Measurements from ENCODE around the gene PLEKHO2.
"Not testable (repeated sequence)": the region's sequence is repeated elsewhere in the genome, so short reads cannot be mapped to it uniquely, and the experiment has no call there.

DNA sequence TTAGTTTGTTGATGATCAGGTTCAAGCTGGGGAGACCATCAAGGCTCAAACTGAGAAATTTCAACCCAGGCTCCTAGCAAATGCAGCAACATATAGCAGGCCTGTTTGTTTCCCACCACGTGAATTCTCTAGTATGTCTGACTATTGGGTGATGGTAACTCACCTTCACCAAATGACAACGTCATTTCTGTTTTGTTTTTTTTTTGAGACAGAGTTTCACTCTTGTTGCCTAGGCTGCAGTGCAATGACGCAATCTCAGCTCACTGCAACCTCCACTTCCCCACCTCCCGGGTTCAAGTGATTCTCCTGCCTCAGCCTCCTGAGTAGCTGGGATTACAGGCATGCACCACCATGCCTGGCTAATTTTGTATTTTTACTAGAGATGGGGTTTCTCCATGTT, 26.8 kb upstream of the PLEKHO2 start:
- TF ChIP-seq, protein P1, sequence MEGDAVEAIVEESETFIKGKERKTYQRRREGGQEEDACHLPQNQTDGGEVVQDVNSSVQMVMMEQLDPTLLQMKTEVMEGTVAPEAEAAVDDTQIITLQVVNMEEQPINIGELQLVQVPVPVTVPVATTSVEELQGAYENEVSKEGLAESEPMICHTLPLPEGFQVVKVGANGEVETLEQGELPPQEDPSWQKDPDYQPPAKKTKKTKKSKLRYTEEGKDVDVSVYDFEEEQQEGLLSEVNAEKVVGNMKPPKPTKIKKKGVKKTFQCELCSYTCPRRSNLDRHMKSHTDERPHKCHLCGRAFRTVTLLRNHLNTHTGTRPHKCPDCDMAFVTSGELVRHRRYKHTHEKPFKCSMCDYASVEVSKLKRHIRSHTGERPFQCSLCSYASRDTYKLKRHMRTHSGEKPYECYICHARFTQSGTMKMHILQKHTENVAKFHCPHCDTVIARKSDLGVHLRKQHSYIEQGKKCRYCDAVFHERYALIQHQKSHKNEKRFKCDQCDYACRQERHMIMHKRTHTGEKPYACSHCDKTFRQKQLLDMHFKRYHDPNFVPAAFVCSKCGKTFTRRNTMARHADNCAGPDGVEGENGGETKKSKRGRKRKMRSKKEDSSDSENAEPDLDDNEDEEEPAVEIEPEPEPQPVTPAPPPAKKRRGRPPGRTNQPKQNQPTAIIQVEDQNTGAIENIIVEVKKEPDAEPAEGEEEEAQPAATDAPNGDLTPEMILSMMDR (conservative IDR thresholded peaks at IDR 0.05): not testable (repeated sequence)
- TF ChIP-seq EZH2 (IDR thresholded peaks at IDR 0.05; ENCODE audit: low read depth): not testable (repeated sequence)

Data from PC-9 (cell line).